Measurements from ENCODE around the gene GGPS1. TPM values are rescaled to one million over a fixed set of nuclear protein-coding genes. Genes with fewer than 3 reads are reported as not detected.
"Not testable (repeated sequence)": the region's sequence is repeated elsewhere in the genome, so short reads cannot be mapped to it uniquely, and the experiment has no call there.

GGPS1 gene
- polyA plus RNA-seq, 3 donors = 8.5 to 26.1 (median 14.4) TPM

DNA sequence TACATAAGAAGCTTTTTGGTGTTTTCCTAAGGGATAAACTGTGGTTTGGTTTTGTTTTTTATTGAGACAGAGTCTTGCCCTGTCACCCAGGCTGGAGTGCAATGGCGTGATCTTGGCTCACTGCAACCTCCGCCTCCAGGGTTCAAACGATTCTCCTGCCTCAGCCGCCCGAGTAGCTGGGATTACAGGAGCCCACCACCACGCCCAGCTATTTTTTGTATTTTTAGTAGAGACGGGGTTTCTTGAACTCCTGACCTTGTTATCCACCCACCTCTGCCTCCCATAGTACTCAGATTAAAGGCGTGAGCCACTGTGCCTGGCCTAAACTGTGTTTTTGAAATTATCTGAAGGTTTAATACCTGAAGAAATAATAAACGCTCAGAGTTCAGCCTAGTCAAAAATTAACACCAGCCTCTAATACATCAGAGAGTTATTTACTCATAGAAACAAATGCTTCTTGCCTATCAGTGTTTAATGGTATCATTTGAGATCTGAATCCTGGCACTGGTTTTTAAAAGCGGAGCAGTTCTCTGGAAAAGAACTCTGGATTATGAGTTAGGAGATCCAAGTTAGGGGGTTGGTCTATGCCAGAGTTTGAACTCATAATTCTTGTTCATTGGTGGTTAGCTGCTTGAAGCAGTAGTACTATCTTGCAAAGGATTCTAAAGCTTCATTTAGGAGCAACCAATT lies 29.1 kb upstream of the GGPS1 start:
- WGBS, 3 donors = 44 to 79% (median 78%) methylated on average over 10 of the region's 10 CpGs
- no peak overlapping the region for H3K27ac ChIP-seq (ENCODE audit: low read depth, low read length)

DNA sequence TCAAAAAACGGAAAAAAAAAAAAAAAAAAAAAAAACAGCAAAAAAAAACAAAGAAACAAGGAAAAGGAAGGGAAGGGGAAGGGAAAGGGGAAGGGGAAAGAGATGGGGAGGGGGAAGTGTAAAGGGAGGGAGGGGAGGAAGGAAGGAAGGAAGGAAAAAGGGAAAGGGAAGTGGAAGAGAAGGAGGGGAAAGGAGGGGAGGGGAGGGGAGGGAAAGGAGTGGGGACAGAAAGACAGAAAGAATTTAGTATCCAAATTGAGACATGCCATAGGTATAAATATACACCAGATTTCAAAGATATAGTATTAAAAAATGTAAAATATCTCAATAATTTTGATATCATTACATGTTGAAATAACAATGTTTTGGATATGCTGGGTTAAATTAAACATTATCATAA lies 26.2 kb upstream of the GGPS1 start:
- WGBS, 3 donors = 64 to 88% (median 75%) methylated on average over 1 of the region's 1 CpG
- H3K27ac ChIP-seq (ENCODE audit: low read depth, low read length) = no peak overlapping the region

DNA sequence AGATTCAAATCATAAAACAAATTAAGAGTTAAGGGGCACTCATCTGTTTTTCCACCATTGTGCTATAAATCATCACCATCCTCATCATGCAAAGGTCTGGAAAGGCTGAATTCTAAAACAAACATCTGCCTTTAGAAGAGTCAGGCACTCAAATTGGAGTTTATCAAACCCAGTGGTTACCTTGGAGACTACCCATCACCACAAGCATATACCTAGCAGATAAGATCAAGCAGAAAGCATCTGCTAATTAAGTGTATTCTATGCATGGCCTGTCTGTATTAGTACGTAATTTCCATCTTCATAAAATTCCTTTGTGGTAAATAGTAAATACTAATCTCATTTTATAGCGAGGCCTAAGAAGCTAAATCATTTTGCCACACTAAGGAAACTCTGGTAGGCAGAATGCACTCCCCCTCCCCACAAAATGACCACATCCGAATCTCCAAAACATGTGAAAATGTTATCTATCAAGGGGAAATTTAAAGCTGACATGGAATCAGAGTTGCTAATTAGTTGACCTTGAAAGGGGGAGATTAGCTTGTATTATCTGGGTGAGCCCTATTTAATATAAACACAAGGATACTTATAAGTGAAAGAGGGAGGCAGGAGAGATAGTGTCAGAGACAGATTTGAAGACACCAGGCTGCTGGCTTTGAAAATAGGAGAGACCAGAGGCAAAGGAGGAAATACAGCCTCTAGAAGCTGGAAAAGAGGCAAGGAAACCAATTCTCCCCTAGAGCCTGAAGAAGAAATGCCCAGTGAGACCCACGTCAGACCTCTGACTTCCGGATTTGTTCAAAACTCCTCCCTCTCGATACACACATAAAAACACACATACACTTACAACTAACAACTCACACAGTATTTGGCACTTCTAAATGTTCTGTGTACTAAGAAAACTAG lies 23.6 kb upstream of the GGPS1 start:
- no peak overlapping the region for H3K27ac ChIP-seq (ENCODE audit: low read depth, low read length)
- 28 to 36% (median 30%) methylated on average over 6 of the region's 6 CpGs for WGBS, 3 donors

DNA sequence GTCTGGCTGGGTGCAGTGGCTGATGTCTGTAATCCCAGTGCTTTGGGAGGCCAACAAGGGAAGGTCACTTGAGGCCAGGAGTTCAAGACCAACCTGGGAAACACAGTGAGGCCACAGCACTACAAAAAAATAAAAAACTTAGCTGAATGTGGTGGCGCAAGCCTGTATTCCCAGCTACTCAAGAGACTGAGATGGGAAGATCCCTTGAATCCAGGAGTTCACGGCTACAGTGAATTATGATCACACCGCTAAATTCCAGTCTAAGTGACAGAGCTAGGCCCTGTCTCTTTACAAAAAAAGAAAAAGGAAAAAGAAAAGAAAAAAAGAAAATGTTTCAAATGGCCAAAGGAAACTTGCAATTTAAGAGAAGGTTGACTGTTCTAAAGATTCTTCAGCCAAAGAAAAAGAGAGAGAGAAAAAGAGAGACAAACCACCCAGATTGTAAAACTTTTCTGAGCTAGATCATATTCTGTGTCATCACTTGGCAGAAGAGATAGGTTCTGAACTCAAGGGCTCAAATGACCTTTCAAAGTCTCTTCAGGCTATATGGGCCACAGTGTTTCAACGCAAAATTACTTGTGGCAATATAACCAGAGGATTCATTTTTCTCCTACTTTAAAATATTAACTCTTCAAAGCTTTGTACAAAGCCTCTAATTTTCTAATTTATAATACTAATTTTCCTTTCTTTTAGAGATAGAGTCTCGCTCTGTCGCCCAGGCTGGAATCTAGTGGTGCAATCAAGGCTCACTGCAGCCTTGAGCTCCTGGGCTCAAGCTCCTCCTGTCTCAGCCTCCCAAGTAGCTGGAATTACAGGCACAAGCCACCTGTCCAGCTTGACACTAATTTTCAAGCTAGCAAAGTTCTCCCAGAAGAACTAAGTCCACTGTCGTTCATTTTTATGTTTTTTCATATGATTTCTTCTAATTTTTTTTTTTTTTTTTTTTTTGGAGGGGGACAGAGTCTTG lies 20.9 kb upstream of the GGPS1 start:
- H3K27ac ChIP-seq (ENCODE audit: low read depth, low read length) = no peak overlapping the region
- WGBS, 3 donors = 72 to 91% (median 81%) methylated on average over 7 of the region's 7 CpGs

DNA sequence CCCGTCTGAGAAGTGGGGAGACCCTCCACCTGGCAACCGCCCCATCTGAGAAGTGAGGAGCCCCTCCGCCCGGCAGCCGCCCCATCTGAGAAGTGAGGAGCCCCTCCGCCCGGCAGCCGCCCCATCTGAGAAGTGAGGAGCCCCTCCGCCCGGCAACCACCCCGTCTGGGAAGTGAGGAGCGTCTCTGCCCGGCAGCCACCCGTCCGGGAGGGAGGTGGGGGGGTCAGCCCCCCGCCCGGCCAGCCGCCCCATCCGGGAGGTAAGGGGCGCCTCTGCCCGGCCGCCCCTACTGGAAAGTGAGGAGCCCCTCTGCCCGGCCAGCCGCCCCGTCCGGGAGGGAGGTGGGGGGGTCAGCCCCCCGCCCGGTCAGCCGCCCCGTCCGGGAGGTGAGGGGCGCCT lies 19.2 kb upstream of the GGPS1 start:
- not testable (repeated sequence) for H3K27ac ChIP-seq (ENCODE audit: low read depth, low read length)

DNA sequence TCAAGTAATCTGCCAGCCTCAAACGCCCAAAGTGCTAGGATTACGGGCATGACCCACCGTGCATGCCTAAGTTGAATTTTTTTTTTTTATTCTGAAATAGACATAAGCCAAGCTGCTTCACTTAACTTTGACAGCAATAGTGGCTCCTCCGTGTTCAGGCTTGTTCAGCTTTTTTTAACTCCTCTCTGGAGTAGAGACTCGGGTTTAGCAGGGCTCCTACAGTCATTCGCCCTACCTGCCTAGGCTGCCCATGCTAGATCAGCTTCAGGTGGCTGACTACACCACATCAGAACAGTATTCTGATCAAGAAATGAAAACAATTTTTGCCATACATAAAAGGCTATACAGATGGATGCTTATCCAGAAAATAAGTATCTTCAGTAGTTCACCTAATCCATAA lies 15.1 kb upstream of the GGPS1 start:
- 70 to 72% (median 71%) methylated on average over 6 of the region's 6 CpGs for WGBS, 3 donors
- no peak overlapping the region for H3K27ac ChIP-seq (ENCODE audit: low read depth, low read length)

More for the DNA sequence above, 19.2 kb upstream of the GGPS1 start:
- WGBS, 3 donors = 88 to 95% (median 92%) methylated on average over 7 to 23 of the region's 32 CpGs

DNA sequence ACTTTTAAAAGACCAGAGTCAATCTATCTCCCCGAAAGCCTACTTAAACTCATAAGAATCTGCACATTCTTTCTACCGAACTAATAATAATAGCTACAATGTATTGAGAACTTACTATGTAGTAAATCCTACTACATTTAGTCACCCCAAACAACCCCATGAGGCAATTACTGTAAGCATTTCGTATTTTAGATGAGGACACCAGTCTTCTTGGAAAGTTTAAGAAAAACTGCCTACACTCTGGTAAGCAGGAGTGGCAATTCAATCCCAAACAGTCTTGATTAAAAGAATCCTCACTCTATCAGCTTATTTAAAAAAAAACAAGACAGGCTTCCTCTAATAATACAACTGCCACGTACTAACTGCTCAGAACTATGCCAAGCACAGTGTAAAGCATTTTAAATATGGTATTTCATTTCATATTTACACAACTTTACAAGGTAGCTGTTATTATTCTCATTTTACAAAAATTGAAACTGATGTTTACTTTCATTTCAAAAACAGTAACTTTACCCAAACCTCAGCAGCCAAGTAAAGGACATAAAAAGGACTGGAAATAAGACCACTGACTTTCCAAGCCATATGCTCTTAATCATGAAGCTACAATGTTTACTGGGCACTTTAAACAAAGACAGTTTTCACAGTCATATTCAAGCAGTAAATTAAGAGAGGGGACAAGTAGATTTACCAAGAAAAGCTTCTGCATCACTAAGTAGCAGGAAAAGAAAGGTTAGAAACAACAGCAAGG lies 14.3 kb upstream of the GGPS1 start:
- 54 to 63% (median 58%) methylated on average over 4 of the region's 4 CpGs for WGBS, 3 donors
- no peak overlapping the region for H3K27ac ChIP-seq (ENCODE audit: low read depth, low read length)

DNA sequence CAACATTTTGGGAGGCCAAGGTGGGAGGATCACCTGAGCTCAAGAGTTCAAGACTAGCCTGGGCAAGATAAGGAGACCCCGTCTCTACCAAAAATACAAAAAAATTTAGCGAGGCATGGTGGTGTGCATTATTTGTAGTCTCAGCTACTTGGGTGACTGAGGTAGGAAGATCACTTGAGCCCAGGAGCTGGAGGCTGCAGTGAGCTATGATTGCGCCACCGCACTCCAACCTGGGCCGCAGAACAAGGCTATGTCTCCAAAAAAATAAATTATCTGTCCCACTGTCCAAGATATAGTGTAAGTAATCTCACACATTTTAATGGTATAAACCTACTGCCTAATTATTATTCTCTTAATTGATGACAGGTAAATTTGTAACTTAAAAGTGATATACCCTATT lies 13.2 kb upstream of the GGPS1 start:
- 94 to 98% (median 95%) methylated on average over 5 of the region's 5 CpGs for WGBS, 3 donors
- no peak overlapping the region for H3K27ac ChIP-seq (ENCODE audit: low read depth, low read length)

DNA sequence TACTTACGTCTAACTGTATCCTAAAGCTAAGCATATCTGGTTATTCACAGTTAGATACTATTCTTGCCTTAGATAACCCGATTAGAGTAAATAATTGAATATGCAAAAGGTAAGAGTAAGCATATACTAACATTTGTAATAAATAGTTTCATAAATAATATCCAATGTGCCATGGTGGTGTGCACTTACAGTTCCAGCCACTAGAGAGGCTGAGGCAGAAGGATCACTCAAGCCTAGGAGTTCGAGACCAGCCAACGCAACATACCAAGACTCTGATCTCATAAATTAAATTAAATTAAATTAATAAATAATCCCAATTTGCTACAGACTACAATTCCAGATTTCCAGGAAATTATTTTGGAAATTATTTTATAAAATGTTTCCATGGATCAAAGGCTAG lies 12.6 kb upstream of the GGPS1 start:
- no peak overlapping the region for H3K27ac ChIP-seq (ENCODE audit: low read depth, low read length)
- WGBS, 3 donors = 93 to 97% (median 96%) methylated on average over 4 of the region's 4 CpGs

DNA sequence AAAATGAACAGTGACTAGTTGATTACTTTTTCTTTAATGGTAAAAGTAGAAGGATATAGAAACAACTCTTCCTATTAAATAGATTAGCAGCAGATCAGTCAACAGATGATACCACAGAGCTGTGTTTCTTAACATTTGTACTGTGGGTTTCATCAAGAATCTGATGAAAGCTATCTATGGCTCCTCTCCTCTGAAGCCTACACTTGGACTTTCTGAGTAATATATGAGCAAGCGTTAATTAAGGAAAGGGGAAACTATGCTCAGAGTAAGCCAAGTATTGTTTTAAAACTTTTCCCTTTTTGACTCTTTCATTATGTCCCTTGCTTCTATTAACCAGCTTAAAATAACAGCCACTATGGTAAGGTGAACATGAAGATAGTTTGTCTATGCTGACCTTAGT lies 11.2 kb upstream of the GGPS1 start:
- 19 to 63% (median 41%) methylated on average over 1 of the region's 1 CpG for WGBS, 3 donors
- no peak overlapping the region for H3K27ac ChIP-seq (ENCODE audit: low read depth, low read length)

DNA sequence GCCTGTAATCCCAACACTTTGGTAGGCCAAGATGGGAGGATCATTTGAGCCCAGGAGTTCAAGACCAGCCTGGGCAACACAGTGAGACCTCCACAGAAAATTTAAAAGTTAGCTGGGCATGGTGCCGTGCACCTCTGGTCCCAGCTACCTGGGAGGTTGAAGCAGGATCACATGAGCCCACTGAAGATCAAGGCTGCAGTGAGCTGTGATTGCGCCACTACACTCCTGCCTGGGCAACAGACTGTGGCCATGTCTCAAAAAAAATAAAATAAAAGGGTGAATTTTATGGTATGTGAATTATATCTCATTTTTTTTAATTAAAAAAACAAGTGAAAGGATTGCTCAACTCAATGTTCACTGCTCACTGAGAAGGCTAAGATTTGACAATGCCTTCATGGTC lies 9.1 kb upstream of the GGPS1 start:
- WGBS, 3 donors = 92 to 100% (median 97%) methylated on average over 2 of the region's 2 CpGs
- no peak overlapping the region for H3K27ac ChIP-seq (ENCODE audit: low read depth, low read length)

DNA sequence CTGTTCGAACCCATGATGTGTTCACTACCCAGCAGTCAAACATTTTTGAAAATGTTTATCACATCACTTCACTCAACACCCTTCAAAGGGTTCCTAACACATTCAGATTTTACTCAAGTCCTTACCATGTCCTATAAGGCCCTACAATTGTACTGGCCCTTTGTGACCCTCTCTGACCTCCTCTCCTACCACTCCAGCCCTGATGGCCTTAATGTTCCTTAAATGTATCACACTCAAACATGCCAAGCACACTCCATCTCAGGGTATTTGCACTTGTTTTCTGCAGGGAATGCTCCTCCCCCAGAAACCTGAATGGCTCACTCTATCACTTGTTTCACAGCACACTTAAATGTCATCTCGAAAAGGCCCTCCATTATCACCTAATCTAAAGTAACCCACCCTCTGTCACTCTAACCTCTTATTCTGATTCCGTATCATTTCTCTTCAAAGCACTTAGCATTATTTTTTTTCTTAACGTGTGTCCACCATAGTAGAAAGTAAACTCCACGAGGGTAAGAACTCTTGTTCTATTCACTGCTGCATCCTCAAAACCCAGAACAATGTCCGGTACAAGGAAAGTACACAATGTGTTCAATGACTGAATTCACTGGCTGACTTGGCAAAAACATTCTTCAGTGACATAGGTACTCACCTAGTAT lies 7.7 kb upstream of the GGPS1 start:
- H3K27ac ChIP-seq (ENCODE audit: low read depth, low read length) = no peak overlapping the region
- 79 to 87% (median 85%) methylated on average over 6 of the region's 6 CpGs for WGBS, 3 donors

DNA sequence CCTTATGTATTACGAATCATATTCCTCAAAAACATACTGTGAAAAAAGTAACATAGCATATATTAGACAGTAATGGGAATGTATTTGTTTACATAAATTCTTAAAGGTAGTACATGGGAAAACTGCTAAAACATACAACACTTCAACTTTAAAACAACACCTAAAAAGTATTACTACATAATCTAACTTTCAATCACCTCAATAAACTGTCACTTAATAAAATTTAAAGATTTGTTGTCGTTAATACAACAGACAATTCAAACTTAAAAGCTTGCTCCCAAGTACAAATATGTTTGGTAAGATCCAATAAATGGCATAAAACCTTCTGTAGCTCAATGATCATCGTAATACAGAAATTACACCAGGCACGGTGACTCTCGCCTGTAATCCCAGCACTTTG lies 4.1 kb upstream of the GGPS1 start:
- 91 to 94% (median 92%) methylated on average over 5 of the region's 5 CpGs for WGBS, 3 donors

DNA sequence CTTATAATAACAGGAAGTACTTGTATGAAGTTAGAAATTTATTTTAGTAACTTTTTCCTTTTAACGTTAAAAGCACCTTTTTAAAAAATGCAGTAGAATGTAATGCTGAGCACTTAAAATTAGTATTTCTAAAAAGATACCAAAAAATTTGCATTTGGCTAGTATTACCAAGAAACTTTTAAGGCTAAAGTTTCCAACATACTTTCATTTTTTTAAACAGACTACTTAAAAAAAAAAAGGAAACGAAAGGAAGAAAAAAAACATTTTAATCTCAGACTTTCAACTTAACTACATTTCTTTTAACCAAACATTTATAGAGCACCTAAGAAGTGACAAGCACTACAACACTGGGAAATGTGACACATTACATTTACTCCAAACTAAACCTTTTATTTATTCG lies 3.2 kb upstream of the GGPS1 start:
- no peak overlapping the region for H3K27ac ChIP-seq (ENCODE audit: low read depth, low read length)
- 14 to 18% (median 14%) methylated on average over 3 of the region's 3 CpGs for WGBS, 3 donors

More for the DNA sequence above, 4.1 kb upstream of the GGPS1 start:
- no peak overlapping the region for H3K27ac ChIP-seq (ENCODE audit: low read depth, low read length)

DNA sequence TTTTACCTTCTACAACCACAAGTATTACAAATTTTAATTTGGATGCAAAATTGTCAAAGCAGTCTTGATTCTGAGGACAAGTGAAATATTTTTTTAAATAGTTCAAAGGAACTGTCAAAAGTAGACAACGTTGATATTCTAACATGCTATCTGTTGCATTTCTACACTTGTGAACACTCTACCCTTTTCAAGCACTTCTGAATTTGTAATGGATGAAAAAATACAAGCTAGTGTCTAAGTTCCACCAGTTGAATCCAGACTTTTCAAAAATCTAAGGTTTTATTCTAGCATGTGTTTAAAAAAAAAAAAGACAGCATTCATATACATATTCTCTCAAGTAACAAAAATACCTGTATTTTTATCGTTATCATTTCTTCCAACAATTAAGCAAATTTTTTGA lies 2.5 kb upstream of the GGPS1 start:
- no peak overlapping the region for H3K27ac ChIP-seq (ENCODE audit: low read depth, low read length)
- 17 to 31% (median 22%) methylated on average over 2 of the region's 2 CpGs for WGBS, 3 donors

DNA sequence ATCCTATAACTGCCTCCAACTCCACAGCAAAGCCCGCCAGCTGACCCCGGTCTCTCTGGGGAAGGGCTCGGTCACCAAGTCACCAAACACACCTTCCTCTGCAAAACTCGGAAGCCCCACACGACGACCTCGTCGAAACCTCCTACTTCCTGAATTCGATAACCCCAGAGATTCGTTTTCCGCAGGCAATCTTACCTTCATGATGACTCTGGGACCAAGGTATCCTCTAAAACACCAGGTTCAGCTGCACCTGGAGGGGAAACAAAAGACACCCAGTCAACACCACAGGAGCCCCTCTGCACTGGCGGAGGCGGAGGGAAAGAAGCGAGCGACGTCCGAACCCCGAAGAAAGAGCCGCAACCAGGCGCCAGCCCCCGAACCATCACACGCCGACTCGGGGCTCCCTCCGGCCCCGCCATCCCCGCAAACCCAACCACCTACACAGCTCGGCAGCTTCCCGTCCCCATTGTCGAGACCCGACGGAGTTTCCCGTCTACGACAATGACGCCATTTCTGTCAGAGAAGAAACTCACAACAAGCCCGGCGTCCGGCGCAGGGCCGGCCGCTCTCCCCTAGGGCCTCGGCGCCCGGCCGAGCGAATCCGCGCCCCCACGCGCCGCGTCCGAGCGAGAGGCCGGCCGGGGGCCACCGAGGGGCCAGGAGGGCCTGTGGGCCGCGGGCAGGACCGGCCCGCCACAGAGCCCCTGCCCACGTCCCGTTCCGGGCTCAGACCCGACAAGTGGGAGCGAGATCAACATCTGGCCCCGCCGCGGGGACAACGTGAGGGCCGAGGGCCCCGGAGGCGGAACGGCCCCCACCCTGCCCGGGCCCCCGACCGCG lies 1.4 kb upstream of the GGPS1 start:
- 0% methylated on average over 76 to 78 of the region's 78 CpGs for WGBS, 3 donors
- H3K27ac ChIP-seq (ENCODE audit: low read depth, low read length) = peak overlapping the region; percentile 96

All from adipose tissue (tissue), 3 donors.